ENCODE data around the gene KIAA1549.

- TF ChIP-seq CTCF (IDR thresholded peaks at IDR 0.05) (no peak), NPAS2 (CRISPR knock-in tag; IDR thresholded peaks at IDR 0.05; ENCODE audit: borderline replicate concordance) (no peak)
Observed at GRCh38 chr7:138918176-138918575, 63.0 kb downstream of the KIAA1549 start.
